ENCODE measurements around the gene OSTM1. TPM values are rescaled to one million over a fixed set of nuclear protein-coding genes. Genes with fewer than 3 reads are reported as not detected.

Gene OSTM1
- total and polyA plus RNA-seq, 2 of the 8 experiments (the other 6 are each of a cell fraction or from before 2014, with no cell fraction given), result 17.7 to 26.1 TPM

GRCh38 chr6:108027056-108027455 is 47.5 kb downstream of the OSTM1 start (continued):
- no peak for TF ChIP-seq SIN3A (conservative IDR thresholded peaks at IDR 0.05 in 1 of 2, IDR thresholded peaks at IDR 0.05 in 1 of 2; ENCODE audit: low read depth in 1 of 2, low read length in 2 of 2)
- TF ChIP-seq MAFK (IDR thresholded peaks at IDR 0.05; ENCODE audit: low read depth, low read length), result no peak
